Measurements from ENCODE around the gene TOR2A.

The TOR2A gene

DNA sequence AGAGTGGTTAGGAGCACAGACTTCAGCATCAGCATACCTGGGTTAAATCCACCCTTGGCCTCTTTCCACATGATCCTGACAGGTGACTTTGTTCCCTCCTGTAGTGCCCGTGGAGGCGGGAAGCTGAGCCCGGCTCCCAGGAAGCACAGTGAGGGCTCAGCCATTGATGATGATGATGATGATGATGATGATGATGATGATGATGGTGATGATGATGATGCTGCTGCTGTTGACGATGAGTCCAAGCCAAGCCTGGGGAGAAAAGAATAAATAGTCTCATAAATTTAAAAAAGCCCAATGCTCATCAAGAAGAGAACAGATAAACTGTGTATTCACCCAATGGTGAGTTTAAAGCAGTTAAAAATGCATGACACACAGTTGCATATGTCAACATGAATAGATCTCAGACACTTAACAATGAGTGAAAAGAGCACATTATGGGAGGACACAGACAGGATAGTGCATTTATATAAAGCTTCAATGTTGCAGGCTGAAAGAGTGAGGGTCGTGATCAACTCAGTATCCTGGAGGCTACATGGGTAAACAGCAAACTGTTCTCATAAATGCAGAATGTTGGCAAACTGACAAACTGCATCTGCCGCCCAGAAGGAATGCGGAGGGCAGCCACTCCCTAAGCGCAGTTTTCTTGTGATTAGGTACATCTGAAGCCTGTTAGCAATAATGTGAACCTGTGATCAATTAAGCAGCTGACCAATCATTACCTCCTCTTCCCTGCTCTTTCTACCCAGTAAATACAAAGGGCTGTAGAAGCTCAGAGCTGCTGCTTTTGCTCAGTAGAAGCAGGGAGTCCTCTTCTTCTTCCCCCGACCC, 40.0 kb downstream of the TOR2A start:
- H3K4me3 ChIP-seq (ENCODE audit: control insufficient read depth, low read depth, low read length) = no peak overlapping the region
- DNase-seq (ENCODE audit: low read depth) = peak; percentile 53
- TF ChIP-seq, protein P1, sequence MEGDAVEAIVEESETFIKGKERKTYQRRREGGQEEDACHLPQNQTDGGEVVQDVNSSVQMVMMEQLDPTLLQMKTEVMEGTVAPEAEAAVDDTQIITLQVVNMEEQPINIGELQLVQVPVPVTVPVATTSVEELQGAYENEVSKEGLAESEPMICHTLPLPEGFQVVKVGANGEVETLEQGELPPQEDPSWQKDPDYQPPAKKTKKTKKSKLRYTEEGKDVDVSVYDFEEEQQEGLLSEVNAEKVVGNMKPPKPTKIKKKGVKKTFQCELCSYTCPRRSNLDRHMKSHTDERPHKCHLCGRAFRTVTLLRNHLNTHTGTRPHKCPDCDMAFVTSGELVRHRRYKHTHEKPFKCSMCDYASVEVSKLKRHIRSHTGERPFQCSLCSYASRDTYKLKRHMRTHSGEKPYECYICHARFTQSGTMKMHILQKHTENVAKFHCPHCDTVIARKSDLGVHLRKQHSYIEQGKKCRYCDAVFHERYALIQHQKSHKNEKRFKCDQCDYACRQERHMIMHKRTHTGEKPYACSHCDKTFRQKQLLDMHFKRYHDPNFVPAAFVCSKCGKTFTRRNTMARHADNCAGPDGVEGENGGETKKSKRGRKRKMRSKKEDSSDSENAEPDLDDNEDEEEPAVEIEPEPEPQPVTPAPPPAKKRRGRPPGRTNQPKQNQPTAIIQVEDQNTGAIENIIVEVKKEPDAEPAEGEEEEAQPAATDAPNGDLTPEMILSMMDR (conservative IDR thresholded peaks at IDR 0.05; ENCODE audit: control insufficient read depth, insufficient read depth, low read depth, low read length) = no peak

DNA sequence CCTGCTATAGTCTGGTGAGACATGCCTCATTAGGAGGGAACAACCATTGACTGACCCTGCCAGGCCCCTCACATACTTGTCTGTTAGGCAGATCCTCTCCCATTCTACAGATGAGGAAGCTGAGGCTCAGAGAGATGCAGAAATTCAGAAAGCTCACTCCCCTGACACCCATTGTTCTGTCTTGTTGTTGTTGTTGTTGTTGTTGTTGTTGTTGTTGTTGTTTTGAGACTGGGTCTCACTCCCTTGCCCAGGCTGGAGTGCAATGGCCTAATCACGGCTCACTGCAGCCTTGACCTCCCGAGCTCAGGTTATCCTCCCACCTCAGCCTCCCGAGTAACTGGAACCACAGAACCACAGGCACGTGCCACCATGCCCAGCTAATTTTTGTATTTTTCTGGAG, 41.4 kb downstream of the TOR2A start:
- DNase-seq (ENCODE audit: low read depth) = no peak
- TF ChIP-seq, protein P1 (conservative IDR thresholded peaks at IDR 0.05; ENCODE audit: control insufficient read depth, insufficient read depth, low read depth, low read length) = no peak
- H3K4me3 ChIP-seq (ENCODE audit: control insufficient read depth, low read depth, low read length) = no peak overlapping the region

DNA sequence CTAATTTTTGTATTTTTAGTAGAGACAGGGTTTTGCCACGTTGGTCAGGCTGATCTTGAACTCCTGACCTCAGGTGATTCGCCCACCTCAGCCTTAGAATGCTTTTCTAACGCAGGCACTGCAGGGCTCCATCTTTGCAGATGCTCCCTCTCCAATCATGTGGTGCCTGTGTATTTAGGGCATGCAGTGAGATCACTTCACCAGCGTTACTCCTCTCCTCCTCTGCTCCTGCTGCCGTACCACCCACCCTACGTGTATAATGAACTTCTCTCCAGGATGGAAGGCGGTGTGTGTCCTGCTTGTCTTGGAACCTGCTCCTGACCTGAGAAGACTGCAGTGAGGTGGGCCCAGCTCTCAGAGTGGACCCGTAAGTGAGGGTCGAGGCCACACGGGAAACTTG, 42.0 kb downstream of the TOR2A start:
- DNase-seq (ENCODE audit: low read depth) = no peak
- H3K4me3 ChIP-seq (ENCODE audit: control insufficient read depth, low read depth, low read length) = no peak overlapping the region
- TF ChIP-seq, protein P1 (conservative IDR thresholded peaks at IDR 0.05; ENCODE audit: control insufficient read depth, insufficient read depth, low read depth, low read length) = no peak

DNA sequence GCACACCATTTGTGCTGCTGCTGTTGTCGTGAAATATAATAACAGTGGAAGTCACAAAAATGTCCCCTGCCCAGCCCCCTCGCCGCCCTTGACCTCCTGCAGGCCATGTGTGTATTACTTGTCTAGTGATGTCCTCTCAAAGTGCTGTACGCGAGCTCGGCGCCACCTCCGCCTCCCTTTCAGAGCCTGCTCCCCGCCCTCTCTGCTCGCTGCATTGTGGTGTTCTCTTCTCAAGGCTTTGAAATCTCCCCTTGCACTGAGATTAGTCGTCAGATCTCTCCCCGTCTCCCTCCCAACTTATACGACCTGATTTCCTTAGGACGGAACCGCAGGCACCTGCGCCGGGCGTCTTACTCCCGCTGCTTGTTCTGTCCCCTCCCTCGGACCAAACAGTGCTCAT, 43.0 kb downstream of the TOR2A start:
- DNase-seq (ENCODE audit: low read depth) = no peak
- H3K4me3 ChIP-seq (ENCODE audit: control insufficient read depth, low read depth, low read length) = no peak overlapping the region
- TF ChIP-seq, protein P1 (conservative IDR thresholded peaks at IDR 0.05; ENCODE audit: control insufficient read depth, insufficient read depth, low read depth, low read length) = no peak

DNA sequence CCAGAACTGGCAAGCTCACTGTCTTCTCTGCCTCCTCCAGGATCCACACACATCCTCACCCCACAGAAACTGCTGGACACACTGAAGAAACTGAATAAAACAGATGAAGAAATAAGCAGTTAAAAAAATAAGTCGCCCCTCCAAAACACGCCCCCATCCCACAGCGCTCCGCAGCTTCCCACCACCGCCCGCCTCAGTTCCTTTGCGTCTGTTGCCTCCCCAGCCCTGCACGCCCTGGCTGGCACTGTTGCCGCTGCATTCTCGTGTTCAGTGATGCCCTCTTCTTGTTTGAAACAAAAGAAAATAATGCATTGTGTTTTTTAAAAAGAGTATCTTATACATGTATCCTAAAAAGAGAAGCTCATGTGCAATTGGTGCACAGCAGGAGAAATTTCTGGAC, 44.4 kb downstream of the TOR2A start:
- no peak overlapping the region for H3K4me3 ChIP-seq (ENCODE audit: control insufficient read depth, low read depth, low read length)
- DNase-seq (ENCODE audit: low read depth) = no peak
- TF ChIP-seq, protein P1 (conservative IDR thresholded peaks at IDR 0.05; ENCODE audit: control insufficient read depth, insufficient read depth, low read depth, low read length) = no peak

DNA sequence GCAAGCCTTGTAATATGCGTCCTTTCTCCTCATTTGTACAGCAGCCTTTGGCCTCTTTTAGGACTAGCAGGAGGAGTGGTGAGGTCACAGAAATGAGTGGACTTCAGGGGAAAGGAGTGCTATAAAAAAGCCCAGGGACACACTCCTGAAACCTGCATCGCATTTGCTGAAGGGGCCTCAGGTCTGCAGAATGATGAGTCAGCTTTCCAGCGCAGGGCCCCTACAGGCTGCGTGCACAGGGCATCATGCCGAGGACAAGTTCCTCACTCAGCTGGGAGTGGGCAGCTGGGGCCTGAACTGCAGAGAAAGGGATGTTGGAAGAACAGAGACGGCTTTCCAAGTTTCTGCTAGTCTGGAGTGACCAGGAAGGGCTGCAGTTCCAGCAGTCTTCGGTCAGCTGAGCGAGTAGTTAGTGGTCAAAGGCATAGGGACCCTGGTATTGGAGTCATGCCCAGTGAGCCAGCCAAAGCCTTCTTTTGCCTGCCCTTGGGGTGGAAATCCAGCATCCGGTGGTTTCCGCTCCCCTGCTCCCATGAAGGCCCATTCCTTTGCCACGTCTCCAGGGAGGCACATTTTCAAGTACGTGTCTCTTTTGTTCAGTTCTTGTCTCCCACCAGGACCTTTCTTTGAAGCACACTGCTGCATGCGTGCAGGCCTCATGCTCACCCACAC, 45.6 kb downstream of the TOR2A start:
- TF ChIP-seq, protein P1 (conservative IDR thresholded peaks at IDR 0.05; ENCODE audit: control insufficient read depth, insufficient read depth, low read depth, low read length) = no peak
- DNase-seq (ENCODE audit: low read depth) = no peak
- no peak overlapping the region for H3K4me3 ChIP-seq (ENCODE audit: control insufficient read depth, low read depth, low read length)
